ENCODE data around the gene PHF12.
"Not testable (repeated sequence)": the region's sequence is repeated elsewhere in the genome, so short reads cannot be mapped to it uniquely, and the experiment has no call there.

The PHF12 gene

GRCh38 chr17:28928061-28928460 is 23.3 kb downstream of the PHF12 start:
- peak in 1 of 2 donors; percentile 18 for DNase-seq

GRCh38 chr17:28926786-28927185 is 24.5 kb downstream of the PHF12 start:
- DNase-seq = no peak

GRCh38 chr17:28926366-28926765 is 25.0 kb downstream of the PHF12 start:
- DNase-seq = no peak

- peak; percentile 50 to 56 for DNase-seq
Observed at GRCh38 chr17:28925912-28926365, 25.4 kb downstream of the PHF12 start.

GRCh38 chr17:28920201-28920600 is 31.1 kb downstream of the PHF12 start:
- DNase-seq = no peak

- DNase-seq = no peak
Observed at GRCh38 chr17:28918295-28918694, 33.0 kb downstream of the PHF12 start.

GRCh38 chr17:28917465-28917864 is 33.9 kb downstream of the PHF12 start:
- DNase-seq = no peak

- no peak for DNase-seq
Observed at GRCh38 chr17:28917029-28917428, 34.3 kb downstream of the PHF12 start.

- DNase-seq = peak in 1 of 2 donors; percentile 48
Observed at GRCh38 chr17:28916302-28916934, 34.9 kb downstream of the PHF12 start.

GRCh38 chr17:28912938-28913333 is 38.4 kb downstream of the PHF12 start:
- no peak for DNase-seq

GRCh38 chr17:28912281-28912937 is 38.9 kb downstream of the PHF12 start:
- DNase-seq = no peak

GRCh38 chr17:28911411-28912045 is 39.8 kb downstream of the PHF12 start:
- no peak for DNase-seq

GRCh38 chr17:28910534-28910933 is 40.8 kb downstream of the PHF12 start:
- no peak for DNase-seq

GRCh38 chr17:28908640-28909167 is 42.6 kb downstream of the PHF12 start:
- DNase-seq = no peak

GRCh38 chr17:28907709-28908475 is 43.4 kb downstream of the PHF12 start:
- DNase-seq = no peak

GRCh38 chr17:28906706-28907438 is 44.4 kb downstream of the PHF12 start:
- no peak for DNase-seq

GRCh38 chr17:28906276-28906675 is 45.0 kb downstream of the PHF12 start:
- DNase-seq = no peak

- DNase-seq = no peak
Observed at GRCh38 chr17:28904800-28905199, 46.5 kb downstream of the PHF12 start.

GRCh38 chr17:28903546-28903841 is 47.8 kb downstream of the PHF12 start:
- DNase-seq = not testable (repeated sequence)

GRCh38 chr17:28902819-28903545 is 48.3 kb downstream of the PHF12 start, which contains the start of gene DHRS13:
Gene DHRS13 (minus strand): TSS chr17:28903079. CDS start chr17:28902944, 135 bp downstream.
- DNase-seq = peak; percentile 92 to 93

Measured in activated CD4-positive, alpha-beta T cell treated with anti-CD3 and anti-CD28 coated beads for 4 hours (primary cell).